HG03103 (cell line): Measurements from ENCODE around the gene FTSJ1.
"Not testable (repeated sequence)": the region's sequence is repeated elsewhere in the genome, so short reads cannot be mapped to it uniquely, and the experiment has no call there.

Experiments used
- ATAC-seq: cut with Tn5 transposase; IDR thresholded peaks from one replicate; pipeline ENCODE4 v1.9.1; 2021; ENCODE audit warnings: low read depth; ENCODE audit not compliant: unreplicated experiment

Gene FTSJ1

DNA sequence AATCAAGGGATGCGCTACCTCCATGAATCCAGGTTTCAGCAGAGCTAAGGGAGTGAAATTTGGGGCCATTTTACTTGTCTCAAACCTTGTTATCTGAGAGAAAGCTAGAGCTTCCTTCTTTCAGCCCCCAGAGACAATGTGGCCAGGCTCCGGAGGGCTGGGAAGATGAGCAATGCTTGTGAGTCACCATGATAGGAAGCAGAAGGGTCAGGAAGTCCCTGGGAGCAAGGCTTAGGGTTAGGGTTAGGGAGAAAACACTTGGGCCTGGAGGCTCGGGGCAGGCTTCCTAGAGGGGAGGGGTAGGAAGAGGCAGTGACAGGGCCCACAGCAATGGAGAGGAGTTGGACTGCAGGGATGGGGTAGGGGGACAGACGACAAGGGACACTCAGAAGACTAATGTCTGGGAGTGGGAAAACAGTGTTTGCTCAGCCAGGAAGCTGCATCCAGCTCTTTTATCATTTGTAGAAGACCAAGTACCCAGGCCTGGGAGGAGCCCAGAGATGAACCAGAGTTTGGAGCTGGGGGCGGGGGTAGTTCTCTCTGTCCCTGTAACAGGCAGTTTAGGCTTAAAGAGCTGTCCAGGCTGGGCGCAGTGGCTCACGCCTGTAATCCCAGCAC, 16.4 kb downstream of the FTSJ1 start:
- ATAC-seq: no peak

DNA sequence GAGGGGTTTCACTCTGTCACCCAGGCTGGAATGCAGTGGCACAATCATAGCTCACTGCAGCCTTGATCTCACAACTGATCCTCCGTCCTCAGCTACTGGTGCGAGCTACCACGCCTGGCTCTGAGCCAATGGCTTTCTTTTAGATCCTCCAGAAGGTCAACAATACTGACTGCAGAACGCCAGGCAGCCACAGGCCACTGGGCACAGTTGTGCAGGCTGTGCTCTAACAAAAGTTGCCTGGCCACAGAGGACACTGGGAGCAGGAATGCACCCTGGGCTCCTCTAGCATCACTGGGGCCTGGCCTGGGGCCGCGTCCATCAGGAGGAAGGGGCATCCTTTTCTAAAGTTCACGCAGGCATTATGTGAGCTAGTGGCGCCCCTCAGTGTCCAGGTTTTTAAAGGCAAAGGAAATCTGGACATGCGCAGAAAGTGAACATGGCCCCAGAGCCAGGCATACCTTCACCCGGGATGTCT, 17.9 kb downstream of the FTSJ1 start:
- no peak for ATAC-seq

GRCh38 chrX:48496660-48497059, 20.7 kb downstream of the FTSJ1 start:
- ATAC-seq: no peak

DNA sequence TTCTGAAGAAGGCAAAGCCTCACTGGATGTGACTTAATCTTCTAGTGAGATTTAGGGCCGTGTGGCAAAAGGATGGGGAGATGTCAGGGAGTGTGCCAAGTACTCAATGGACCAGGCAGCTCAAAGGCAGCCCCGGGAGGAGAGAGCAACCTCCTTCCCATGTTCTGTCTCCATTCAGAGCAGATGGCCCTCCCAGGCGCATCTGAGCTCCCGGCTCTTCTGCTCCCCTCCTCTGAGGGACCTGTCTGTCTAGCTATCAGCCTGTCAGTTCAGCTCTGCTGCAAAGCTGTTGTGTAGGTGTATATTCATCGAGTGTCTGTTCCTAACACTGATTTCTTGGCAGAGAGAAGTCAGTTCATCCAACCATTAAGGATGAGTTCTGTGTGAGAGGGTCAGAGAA, 21.9 kb downstream of the FTSJ1 start:
- no peak for ATAC-seq

DNA sequence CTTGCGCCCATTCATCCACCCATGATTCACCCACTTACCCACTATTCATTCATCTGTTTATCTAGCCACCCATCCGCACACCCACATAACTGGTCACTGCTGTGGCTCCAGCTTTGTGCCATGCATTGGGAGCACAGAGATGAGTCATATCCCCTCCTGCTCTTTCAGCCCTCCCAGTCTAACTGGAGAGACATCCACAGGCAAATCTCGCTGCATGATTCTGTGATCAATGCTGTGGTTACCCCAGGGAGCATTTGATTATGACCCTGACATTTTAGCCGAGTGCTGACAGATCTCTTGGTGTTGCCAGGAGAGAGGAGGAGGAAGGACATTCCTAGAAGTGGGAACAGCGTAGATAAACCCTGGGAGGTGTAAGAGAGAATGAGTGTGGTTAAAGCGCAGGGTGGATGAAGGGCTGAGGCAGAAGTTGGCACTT, 22.4 kb downstream of the FTSJ1 start:
- no peak for ATAC-seq

DNA sequence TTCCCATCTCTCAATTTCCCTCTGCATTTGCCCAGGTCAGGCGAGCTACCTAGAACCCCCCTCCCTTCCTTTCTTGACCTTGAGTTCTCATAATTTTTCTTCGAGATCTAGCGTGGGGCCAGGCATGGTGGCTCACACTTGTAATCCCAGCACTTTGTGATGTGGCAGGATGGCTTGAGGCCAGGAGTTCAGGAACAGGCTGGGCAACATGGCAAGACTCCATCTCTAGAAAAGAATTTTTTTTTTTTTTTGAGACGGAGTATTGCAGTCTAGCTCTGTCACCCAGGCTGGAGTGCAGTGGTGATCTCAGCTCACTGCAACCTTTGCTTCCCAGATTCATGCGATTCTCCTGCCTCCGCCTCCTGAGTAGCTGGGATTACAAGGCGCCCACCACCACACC, 28.3 kb downstream of the FTSJ1 start:
- no peak for ATAC-seq

- ATAC-seq: no peak
These were observed 29.5 kb downstream of the FTSJ1 start for GRCh38 chrX:48505481-48505880.

- ATAC-seq: no peak
These were observed 31.2 kb downstream of the FTSJ1 start for GRCh38 chrX:48507246-48507645.

GRCh38 chrX:48508400-48509244, 32.6 kb downstream of the FTSJ1 start, which contains the start of gene PORCN:
PORCN (plus strand) TSS chrX:48508992; CDS start chrX:48509821, 829 bp downstream.
- no peak for ATAC-seq

DNA sequence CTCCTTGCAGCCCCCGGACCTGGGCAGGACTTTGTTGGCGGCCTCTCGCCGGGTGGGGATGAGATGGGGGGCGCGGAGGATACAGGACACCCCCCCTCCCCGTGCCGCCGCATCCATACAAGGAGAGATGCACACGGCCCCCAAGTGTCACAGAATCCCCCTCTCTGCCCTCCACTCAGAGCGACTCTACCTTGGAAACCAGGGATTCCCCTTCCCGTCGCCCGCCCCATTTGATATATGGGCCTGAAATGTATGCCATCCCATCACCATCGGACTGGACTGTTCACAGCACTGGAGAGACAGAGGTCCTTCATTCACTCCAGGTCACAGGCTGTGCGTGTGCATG, 33.2 kb downstream of the FTSJ1 start:
- ATAC-seq: no peak

- no peak for ATAC-seq
These were observed 33.6 kb downstream of the FTSJ1 start for GRCh38 chrX:48509619-48510018.

DNA sequence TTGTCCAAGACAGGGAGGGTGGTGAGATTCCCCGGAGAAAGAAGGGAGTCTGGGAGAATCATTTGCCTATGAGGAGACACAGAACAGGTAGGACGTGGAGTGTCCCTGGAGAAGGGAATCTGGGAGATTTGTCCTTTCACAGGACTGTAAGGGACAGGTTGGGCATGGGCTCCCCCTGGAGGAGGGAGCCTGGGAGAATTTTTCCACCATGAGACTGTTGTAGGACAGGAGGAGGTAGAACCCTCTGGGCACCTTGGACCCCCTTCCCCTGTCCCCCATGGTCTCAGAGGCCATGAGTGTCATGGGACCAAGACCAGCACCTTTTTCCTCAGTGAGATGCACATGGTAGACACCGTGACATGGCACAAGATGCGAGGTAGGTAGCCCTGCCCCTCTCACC, 35.6 kb downstream of the FTSJ1 start:
- ATAC-seq: no peak

DNA sequence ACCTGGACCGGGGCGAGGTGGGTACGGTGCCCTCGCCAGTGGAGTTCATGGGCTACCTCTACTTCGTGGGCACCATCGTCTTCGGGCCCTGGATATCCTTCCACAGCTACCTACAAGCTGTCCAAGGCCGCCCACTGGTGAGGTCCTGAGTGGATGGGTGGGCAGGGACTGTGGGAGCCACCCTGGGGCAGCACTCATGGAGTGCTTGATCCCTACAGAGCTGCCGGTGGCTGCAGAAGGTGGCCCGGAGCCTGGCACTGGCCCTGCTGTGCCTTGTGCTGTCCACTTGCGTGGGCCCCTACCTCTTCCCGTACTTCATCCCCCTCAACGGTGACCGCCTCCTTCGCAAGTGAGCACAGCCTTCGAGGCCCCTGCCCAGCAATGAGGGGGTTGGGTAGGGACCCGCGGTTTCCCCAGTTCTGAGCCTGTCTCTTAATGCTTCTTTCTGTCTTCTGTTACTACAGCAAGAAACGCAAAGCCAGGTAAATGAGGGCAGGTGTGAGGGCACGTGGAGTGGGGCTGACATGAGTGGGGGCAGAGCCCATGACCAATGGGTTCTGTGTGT, 36.5 kb downstream of the FTSJ1 start:
- no peak for ATAC-seq

- no peak for ATAC-seq
These were observed 37.7 kb downstream of the FTSJ1 start for GRCh38 chrX:48513670-48514069.

- no peak for ATAC-seq
These were observed 38.3 kb downstream of the FTSJ1 start for GRCh38 chrX:48514126-48514806.

DNA sequence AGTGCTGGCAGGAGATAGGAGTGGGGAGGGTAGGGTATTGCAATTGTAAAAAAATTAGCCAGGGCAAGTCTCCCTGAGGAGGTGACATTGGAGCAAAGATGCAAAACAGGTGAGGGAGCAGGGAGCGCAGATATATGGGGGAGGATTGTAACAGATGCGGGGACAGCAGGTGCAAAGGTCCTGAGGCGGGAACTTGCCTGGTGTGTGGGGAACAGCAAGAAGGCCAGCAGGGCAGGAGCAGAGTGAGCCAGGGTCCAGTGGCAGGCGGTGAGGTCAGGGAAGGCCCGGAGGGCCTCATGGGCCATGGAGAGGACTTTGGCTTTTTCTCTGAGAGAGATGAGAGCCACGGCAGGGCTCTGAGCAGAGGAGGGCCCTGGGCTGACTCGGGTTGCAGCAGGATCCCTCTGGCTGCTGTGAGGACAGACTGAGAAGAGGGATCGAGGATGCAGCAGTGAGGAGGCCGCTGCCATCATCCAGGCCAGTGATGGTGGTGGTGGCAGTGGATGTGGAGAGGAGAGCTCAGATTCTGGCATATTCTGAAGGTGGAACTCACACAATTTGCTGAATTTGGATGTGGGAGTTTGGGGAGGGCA, 39.0 kb downstream of the FTSJ1 start:
- no peak for ATAC-seq

- ATAC-seq: no peak
These were observed 39.8 kb downstream of the FTSJ1 start for GRCh38 chrX:48515842-48516241.

GRCh38 chrX:48516285-48516684, 40.3 kb downstream of the FTSJ1 start:
- ATAC-seq: no peak

DNA sequence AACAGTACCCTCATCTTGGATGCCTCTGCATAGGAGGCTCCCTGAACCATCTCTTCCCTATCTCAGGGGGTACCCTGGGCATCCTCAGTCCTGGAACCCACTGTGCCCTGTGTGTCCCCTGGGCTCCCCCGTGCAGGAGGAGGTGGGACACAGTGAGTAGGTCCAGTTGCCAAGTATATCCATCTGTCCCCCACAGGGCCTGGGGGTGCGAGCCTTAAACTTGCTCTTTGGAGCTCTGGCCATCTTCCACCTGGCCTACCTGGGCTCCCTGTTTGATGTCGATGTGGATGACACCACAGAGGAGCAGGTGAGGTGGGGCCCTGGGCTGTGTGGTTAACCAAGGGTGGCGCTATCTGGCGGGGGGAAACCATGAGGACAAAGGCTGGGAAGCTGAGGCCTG, 41.0 kb downstream of the FTSJ1 start:
- no peak for ATAC-seq

DNA sequence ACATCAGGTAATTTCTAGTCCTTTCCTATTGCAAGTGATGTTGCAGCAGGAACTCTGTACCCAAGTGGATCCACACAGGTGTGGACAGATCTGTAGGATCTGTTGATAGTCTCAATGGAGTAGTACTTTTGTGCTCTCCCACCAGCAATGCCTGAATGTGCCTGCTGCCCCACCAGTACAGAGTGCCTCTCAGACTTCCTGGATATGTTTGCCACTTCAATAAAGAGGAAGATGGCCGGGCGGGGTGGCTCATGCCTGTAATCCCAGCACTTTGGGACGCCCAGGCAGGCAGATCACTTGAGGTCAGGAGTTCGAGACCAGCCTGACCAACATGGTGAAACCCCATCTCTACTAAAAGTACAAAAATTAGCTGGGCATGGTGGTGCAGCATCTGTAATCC, 43.5 kb downstream of the FTSJ1 start:
- ATAC-seq: not testable (repeated sequence)

- ATAC-seq: no peak
These were observed 44.5 kb downstream of the FTSJ1 start for GRCh38 chrX:48520455-48520854.
